ENCODE results near the gene ESX1. TPM values are rescaled to one million over a fixed set of nuclear protein-coding genes. Genes with fewer than 3 reads are reported as not detected.

ESX1 gene
- total and polyA plus RNA-seq, 2 of the 8 experiments (the other 6 are each of a cell fraction or from before 2014, with no cell fraction given): not detected

- TF ChIP-seq SIRT6 (IDR thresholded peaks at IDR 0.05; ENCODE audit: low read length): no peak
- TF ChIP-seq SP4 (IDR thresholded peaks at IDR 0.05; ENCODE audit: low read length): no peak
- TF ChIP-seq RNF2 (IDR thresholded peaks at IDR 0.05; ENCODE audit: borderline replicate concordance, low read depth, low read length, missing control alignments, poor library complexity, severe bottlenecking): peak; percentile 68
- TF ChIP-seq CHD2 (IDR thresholded peaks at IDR 0.05; ENCODE audit: low read length): no peak
- TF ChIP-seq HDAC2 (IDR thresholded peaks at IDR 0.05; ENCODE audit: borderline replicate concordance in 1 of 2, low read depth in 2 of 2, low read length in 2 of 2): no peak
- TF ChIP-seq CBX8 (IDR thresholded peaks at IDR 0.05; ENCODE audit: borderline replicate concordance, low read depth, low read length): no peak
- no peak for TF ChIP-seq RXRA (IDR thresholded peaks at IDR 0.05; ENCODE audit: insufficient read depth, low read depth, low read length)
- TF ChIP-seq SAP30 (IDR thresholded peaks at IDR 0.05; ENCODE audit: insufficient read depth, insufficient replicate concordance, low read length): no peak
- TF ChIP-seq POU5F1 (IDR thresholded peaks at IDR 0.05; ENCODE audit: low read depth, low read length): no peak
- no peak for TF ChIP-seq TAF7 (optimal IDR thresholded peaks at IDR 0.05; ENCODE audit: borderline replicate concordance, low read depth, low read length)
- peak; percentile 85 for TF ChIP-seq SUZ12 (IDR thresholded peaks at IDR 0.05; ENCODE audit: low read length)
- TF ChIP-seq CEBPB (IDR thresholded peaks at IDR 0.05; ENCODE audit: low read depth, low read length): no peak
- no peak for TF ChIP-seq CREB1 (IDR thresholded peaks at IDR 0.05)
- no peak for TF ChIP-seq BCL11A (IDR thresholded peaks at IDR 0.05; ENCODE audit: low read depth in 2 of 2, low read length in 2 of 2)
- no peak for TF ChIP-seq KDM4A (IDR thresholded peaks at IDR 0.05; ENCODE audit: low read depth, low read length, severe bottlenecking)
- TF ChIP-seq SIN3A (conservative IDR thresholded peaks at IDR 0.05 in 1 of 2, IDR thresholded peaks at IDR 0.05 in 1 of 2; ENCODE audit: low read depth in 1 of 2, low read length in 2 of 2): no peak
- TF ChIP-seq NRF1 (IDR thresholded peaks at IDR 0.05; ENCODE audit: low read depth, low read length): no peak
- no peak for TF ChIP-seq CHD1 (IDR thresholded peaks at IDR 0.05; ENCODE audit: low read depth, low read length)
- 0 out of 2 replicates have a peak, but pooled peaks have one; percentile 16 for TF ChIP-seq RBBP5 (IDR thresholded peaks at IDR 0.05; ENCODE audit: borderline replicate concordance, low read depth, low read length)
- TF ChIP-seq EZH2 (IDR thresholded peaks at IDR 0.05; ENCODE audit: low read depth, low read length, severe bottlenecking): peak; percentile 81
- no peak for TF ChIP-seq ZNF274 (IDR thresholded peaks at IDR 0.05; ENCODE audit: borderline replicate concordance, extremely low read depth, low read length)
- TF ChIP-seq JUN (IDR thresholded peaks at IDR 0.05; ENCODE audit: low read depth, low read length): no peak
Observed at GRCh38 chrX:104254442-104255115, at the start of gene ESX1 (continued).

Data from H1 (cell line).